ENCODE data around the gene ADGRF1. TPM values are rescaled to one million over a fixed set of nuclear protein-coding genes. Genes with fewer than 3 reads are reported as not detected.

ADGRF1 gene
- total and polyA plus RNA-seq, 7 donors, result not detected

DNA sequence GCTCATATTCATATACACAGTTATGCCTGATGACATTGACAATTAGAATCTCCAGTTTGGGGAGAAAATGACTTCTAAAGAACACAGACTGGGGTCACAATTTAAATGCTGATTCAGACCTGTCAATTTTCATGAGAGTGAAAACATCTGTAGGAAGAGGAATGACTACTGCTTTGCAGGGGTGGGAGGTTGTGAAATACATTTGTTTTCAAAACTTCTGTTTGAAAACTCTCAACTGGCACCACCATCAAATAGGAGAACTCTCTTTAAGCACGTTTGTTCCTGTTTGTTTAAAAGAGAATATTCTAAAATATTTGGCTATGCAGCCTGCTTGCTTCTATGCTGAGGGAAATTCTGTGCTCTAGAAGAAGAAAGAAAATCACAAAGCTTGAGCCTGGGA lies 69.6 kb downstream of the ADGRF1 start:
- no peaks in the 10 kb centered on the region for H3K9me3 ChIP-seq
- WGBS, 3 donors, result 36 to 56% (median 42%) methylated on average over 1 of the region's 1 CpG

DNA sequence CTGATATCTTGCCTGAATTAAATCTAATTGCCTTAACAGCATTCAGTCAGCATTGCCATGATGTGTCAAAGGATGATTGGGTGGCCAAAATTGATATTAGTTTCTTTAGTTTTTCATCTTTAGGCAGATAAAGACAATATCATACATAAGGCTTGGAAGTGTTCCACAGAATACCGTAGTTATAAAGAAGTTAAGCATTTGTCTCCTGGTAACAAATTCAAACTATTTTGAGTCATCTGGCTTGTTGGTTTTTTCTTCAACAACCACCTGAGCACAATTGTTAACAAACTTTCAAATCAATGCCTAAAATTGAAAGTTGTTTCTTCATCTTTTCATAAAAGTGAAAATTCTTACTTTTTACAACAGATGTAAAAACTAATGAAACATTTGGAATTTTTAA lies 72.9 kb downstream of the ADGRF1 start:
- no peaks in the 10 kb centered on the region for H3K4me1 ChIP-seq
- no peaks in the 10 kb centered on the region for H3K36me3 ChIP-seq (ENCODE audit: insufficient read depth in 1 of 2, low read depth in 1 of 2)
- no peak overlapping the region for H3K4me3 ChIP-seq
- H3K27me3 ChIP-seq (ENCODE audit: insufficient read depth in 3 of 3, low read length in 2 of 3), result no peaks in the 10 kb centered on the region
- H3K27ac ChIP-seq, result no peak overlapping the region
- no peak for DNase-seq
- ATAC-seq, result no peak
- WGBS, 3 donors, result 23 to 48% (median 44%) methylated on average over 1 of the region's 1 CpG
- intact Hi-C loops (cut with DNase I), result no loop called here
- TF ChIP-seq, protein P1, sequence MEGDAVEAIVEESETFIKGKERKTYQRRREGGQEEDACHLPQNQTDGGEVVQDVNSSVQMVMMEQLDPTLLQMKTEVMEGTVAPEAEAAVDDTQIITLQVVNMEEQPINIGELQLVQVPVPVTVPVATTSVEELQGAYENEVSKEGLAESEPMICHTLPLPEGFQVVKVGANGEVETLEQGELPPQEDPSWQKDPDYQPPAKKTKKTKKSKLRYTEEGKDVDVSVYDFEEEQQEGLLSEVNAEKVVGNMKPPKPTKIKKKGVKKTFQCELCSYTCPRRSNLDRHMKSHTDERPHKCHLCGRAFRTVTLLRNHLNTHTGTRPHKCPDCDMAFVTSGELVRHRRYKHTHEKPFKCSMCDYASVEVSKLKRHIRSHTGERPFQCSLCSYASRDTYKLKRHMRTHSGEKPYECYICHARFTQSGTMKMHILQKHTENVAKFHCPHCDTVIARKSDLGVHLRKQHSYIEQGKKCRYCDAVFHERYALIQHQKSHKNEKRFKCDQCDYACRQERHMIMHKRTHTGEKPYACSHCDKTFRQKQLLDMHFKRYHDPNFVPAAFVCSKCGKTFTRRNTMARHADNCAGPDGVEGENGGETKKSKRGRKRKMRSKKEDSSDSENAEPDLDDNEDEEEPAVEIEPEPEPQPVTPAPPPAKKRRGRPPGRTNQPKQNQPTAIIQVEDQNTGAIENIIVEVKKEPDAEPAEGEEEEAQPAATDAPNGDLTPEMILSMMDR (IDR thresholded peaks at IDR 0.05), result no peak
- no peaks in the 10 kb centered on the region for H3K9me3 ChIP-seq

More for the DNA sequence above, 69.6 kb downstream of the ADGRF1 start:
- H3K4me1 ChIP-seq, result no peaks in the 10 kb centered on the region
- no peaks in the 10 kb centered on the region for H3K36me3 ChIP-seq (ENCODE audit: insufficient read depth in 1 of 2, low read depth in 1 of 2)
- H3K4me3 ChIP-seq, result no peak overlapping the region
- TF ChIP-seq, protein P1 (IDR thresholded peaks at IDR 0.05), result no peak
- no peaks in the 10 kb centered on the region for H3K27me3 ChIP-seq (ENCODE audit: insufficient read depth in 3 of 3, low read length in 2 of 3)
- DNase-seq (no peak), ATAC-seq (no peak)
- no peak overlapping the region for H3K27ac ChIP-seq
- intact Hi-C loops (cut with DNase I), result no loop called here

DNA sequence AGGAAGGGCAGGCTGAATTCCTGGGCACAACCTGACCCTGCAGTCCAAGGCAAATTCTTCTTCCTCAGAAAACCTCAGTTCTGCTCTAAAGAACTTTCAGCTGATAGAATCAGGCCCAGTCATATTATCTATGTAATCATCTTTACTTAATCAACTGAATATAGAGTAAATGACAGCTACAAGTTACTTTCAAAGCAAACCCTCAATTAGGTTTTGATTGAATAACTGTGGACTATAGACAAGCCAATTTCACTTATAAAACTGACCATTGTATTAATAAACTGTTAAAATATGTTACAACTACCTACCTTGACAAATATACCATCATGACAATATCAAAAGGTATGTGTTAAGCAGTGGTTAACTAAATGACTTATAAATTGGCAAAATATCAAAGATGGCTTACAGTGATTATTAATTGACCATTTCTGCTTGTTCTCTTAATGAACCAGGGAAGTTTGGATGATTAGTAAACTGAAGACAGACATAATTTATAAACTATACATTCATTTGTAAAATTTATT lies 74.2 kb downstream of the ADGRF1 start:
- Histone ChIP-seq H3K36me3 (ENCODE audit: insufficient read depth in 1 of 2, low read depth in 1 of 2) (no peaks in the 10 kb centered on the region), H3K27ac (no peak overlapping the region), H3K9me3 (no peaks in the 10 kb centered on the region), H3K4me1 (no peaks in the 10 kb centered on the region), H3K4me3 (no peak overlapping the region), H3K27me3 (ENCODE audit: insufficient read depth in 3 of 3, low read length in 2 of 3) (no peaks in the 10 kb centered on the region)
- ATAC-seq (no peak), DNase-seq (no peak)
- intact Hi-C loops (cut with DNase I), result no loop called here
- TF ChIP-seq, protein P1 (IDR thresholded peaks at IDR 0.05), result no peak

DNA sequence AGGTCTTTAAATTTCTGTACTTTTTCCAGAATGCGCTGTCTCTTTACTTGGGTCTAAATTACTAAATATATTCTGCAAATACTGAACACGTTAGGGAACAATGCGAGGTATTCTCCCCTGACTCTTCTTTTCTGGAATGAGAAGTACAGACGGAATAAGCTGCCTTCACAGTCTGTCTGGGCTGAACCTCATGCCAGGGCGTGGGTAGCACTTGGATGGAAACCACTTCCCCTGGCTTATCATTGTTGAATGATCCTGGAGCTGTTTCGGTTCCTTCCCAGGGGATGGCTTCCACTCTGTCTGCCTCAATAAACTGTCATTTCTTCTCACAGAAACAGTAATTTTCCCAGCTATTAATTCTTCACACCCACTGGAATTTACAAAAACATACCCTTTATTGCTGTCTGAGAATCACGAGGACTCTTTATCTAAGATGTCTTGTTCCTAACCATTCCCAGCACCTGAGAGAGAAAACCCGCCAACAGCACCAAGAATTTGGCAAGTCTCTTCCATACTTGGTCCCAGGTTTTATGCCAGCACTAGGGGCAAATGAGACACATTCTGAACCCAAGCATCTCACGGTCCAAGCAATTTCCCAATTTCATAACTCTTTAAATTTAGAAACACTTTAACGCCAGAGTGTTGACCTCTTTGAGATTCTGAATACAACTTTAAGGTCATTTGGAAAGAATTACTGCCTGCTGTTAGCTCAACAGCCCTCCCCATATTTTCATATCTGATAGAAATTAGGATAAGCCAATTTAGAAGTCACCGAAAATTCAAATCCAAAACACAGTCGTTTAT lies 77.2 kb downstream of the ADGRF1 start:
- WGBS, 3 donors, result 38 to 44% (median 42%) methylated on average over 12 of the region's 12 CpGs
- Histone ChIP-seq H3K27me3 (ENCODE audit: insufficient read depth in 3 of 3, low read length in 2 of 3) (peaks cover 0 to 6% (median 0%) of the 10 kb centered on the region in 3 donors), H3K36me3 (ENCODE audit: insufficient read depth in 1 of 2, low read depth in 1 of 2) (no peaks in the 10 kb centered on the region), H3K4me1 (no peaks in the 10 kb centered on the region), H3K27ac (no peak overlapping the region), H3K9me3 (no peaks in the 10 kb centered on the region), H3K4me3 (no peak overlapping the region)
- ATAC-seq (no peak), DNase-seq (no peak)
- TF ChIP-seq, protein P1 (IDR thresholded peaks at IDR 0.05), result no peak
- intact Hi-C loops (cut with DNase I), result no loop called here
